Kidney (tissue), 14 donors: ENCODE measurements around the gene DNAH6. TPM values are rescaled to one million over a fixed set of nuclear protein-coding genes. Genes with fewer than 3 reads are reported as not detected.
A peak's percentile ranks its signal among the peaks of the same experiment; 100 is the strongest.

Experiments
- DNase-seq, 5 donors: peaks; one replicate each; pipeline ENCODE4 v3.0.0-alpha.2; 2013 to 2020
- FAIRE-seq: peaks from 2 replicates; lab custom pipeline; 2012; peaks lifted over from hg19 to GRCh38; lab: Jason Lieb, UNC
- H3K27ac ChIP-seq, 2 donors: one replicate each; pipeline ENCODE4 v1.7.0; 2013; ENCODE audit warnings: low read depth in 2 of 2, low read length in 2 of 2, inconsistent platforms in 1 of 2
- H3K27me3 ChIP-seq: one replicate; pipeline ENCODE4 v1.7.1; 2013; ENCODE audit warnings: low read length, inconsistent platforms; ENCODE audit not compliant: control insufficient read depth, insufficient read depth
- H3K36me3 ChIP-seq, 3 donors: one replicate each; pipeline versions ENCODE4 v1.7.0 to v1.7.1; 2013; ENCODE audit warnings: low read length in 3 of 3, control low read depth in 1 of 3, inconsistent platforms in 1 of 3; ENCODE audit not compliant: insufficient read depth in 3 of 3, control insufficient read depth in 2 of 3
- H3K4me1 ChIP-seq, 3 donors: one replicate each; pipeline versions ENCODE4 v1.7.0 to v1.7.1; 2013; ENCODE audit warnings: low read length in 3 of 3, inconsistent platforms in 1 of 3, low read depth in 1 of 3; ENCODE audit not compliant: control insufficient read depth in 2 of 3, insufficient read depth in 2 of 3
- H3K4me3 ChIP-seq, 3 donors: one replicate each; pipeline versions ENCODE4 v1.7.0 to v1.8.1; 2013; ENCODE audit warnings: low read length in 3 of 3, control low read depth in 1 of 3, inconsistent platforms in 1 of 3
- H3K9ac ChIP-seq, 3 donors: one replicate each; pipeline versions ENCODE4 v1.7.0 to v1.7.1; 2013; ENCODE audit warnings: low read length in 3 of 3, control low read depth in 1 of 3, inconsistent platforms in 1 of 3
- H3K9me3 ChIP-seq, 3 donors: one replicate each; pipeline versions ENCODE4 v1.7.0 to v1.7.1; 2013; ENCODE audit warnings: low read length in 3 of 3, control low read depth in 1 of 3, inconsistent platforms in 1 of 3; ENCODE audit not compliant: control insufficient read depth in 2 of 3, insufficient read depth in 1 of 3
- CTCF ChIP-seq: IDR thresholded peaks from 3 replicates; pipeline ENCODE4 v1.5.1; 2012; ENCODE audit warnings: mild to moderate bottlenecking, moderate library complexity, borderline replicate concordance; ENCODE audit not compliant: insufficient read depth; ENCODE audit errors: extremely low read depth
- intact Hi-C: fragments of 100-400 bp; cut with DNase I; formaldehyde crosslinking; loops from one replicate; pipeline ENCODE4 v1.11.1; 2022
- polyA plus RNA-seq: library from polyadenylated mRNA; stranded (reverse); fragments of 350-450 nt; fragmentation: Illumina TruSeq; extraction: RNeasy Lipid Tissue Mini Kit (QIAGEN cat#74804); gene quantifications from one replicate; pipeline ENCODE4 v1.2.3, GENCODE V29; 2014; ENCODE audit warnings: low read depth, low replicate concordance; ENCODE audit not compliant: insufficient read depth
- total RNA-seq: library from RNA; stranded (reverse); fragmentation: NEBNext Ultra II Directional; extraction: Animal tissue kit (Norgen Biotek cat#: 25700); gene quantifications from one replicate; pipeline ENCODE4 v1.2.1, GENCODE V29; 2021
- donor health status: control.
- donor health status: control.
- donor health status: control.
- donor health status: control.
- donor health status: control.
- donor health status: DM: yes; HTN: yes; CAD: no.
- donor health status: Normal renal cell carcinoma (clear cell type).

The DNAH6 gene
- total and polyA plus RNA-seq, 2 donors from 2014 or later, result 0.34 to 4.6 TPM

GRCh38 chr2:84686783-84687476, 170.6 kb downstream of the DNAH6 start:
- H3K27me3 ChIP-seq, result no peaks in the 10 kb centered on the region
- no peak overlapping the region for H3K4me3 ChIP-seq
- no peak overlapping the region for H3K27ac ChIP-seq
- H3K4me1 ChIP-seq, result peaks cover 0 to 4% (median 0%) of the 10 kb centered on the region in 3 donors
- no peaks in the 10 kb centered on the region for H3K9me3 ChIP-seq
- no peaks in the 10 kb centered on the region for H3K36me3 ChIP-seq
- no peak for TF ChIP-seq CTCF
- FAIRE-seq (no peak), DNase-seq (peak in 2 of 5 donors; percentile 17 to 34)
- intact Hi-C loops, result no loop called here
- no peak overlapping the region for H3K9ac ChIP-seq

- TF ChIP-seq CTCF, result no peak
- no peaks in the 10 kb centered on the region for H3K36me3 ChIP-seq
- H3K4me3 ChIP-seq, result no peak overlapping the region
- intact Hi-C loops, result no loop called here
- no peaks in the 10 kb centered on the region for H3K27me3 ChIP-seq
- no peak overlapping the region for H3K9ac ChIP-seq
- FAIRE-seq, result no peak
- H3K4me1 ChIP-seq, result peaks cover 0 to 4% (median 0%) of the 10 kb centered on the region in 3 donors
- H3K9me3 ChIP-seq, result no peaks in the 10 kb centered on the region
- H3K27ac ChIP-seq, result no peak overlapping the region
- no peak for DNase-seq
Measured at GRCh38 chr2:84687498-84688149, 171.3 kb downstream of the DNAH6 start.

- Histone ChIP-seq H3K4me3 (no peak overlapping the region), H3K4me1 (peaks cover 0 to 4% (median 0%) of the 10 kb centered on the region in 3 donors), H3K27ac (no peak overlapping the region), H3K36me3 (no peaks in the 10 kb centered on the region), H3K9me3 (no peaks in the 10 kb centered on the region), H3K27me3 (no peaks in the 10 kb centered on the region), H3K9ac (no peak overlapping the region)
- no peak for DNase-seq
- FAIRE-seq, result no peak
- no peak for TF ChIP-seq CTCF
- intact Hi-C loops, result no loop called here
Measured at GRCh38 chr2:84690225-84690624, 173.9 kb downstream of the DNAH6 start.
